ENCODE data around the gene CARD11.

DNA sequence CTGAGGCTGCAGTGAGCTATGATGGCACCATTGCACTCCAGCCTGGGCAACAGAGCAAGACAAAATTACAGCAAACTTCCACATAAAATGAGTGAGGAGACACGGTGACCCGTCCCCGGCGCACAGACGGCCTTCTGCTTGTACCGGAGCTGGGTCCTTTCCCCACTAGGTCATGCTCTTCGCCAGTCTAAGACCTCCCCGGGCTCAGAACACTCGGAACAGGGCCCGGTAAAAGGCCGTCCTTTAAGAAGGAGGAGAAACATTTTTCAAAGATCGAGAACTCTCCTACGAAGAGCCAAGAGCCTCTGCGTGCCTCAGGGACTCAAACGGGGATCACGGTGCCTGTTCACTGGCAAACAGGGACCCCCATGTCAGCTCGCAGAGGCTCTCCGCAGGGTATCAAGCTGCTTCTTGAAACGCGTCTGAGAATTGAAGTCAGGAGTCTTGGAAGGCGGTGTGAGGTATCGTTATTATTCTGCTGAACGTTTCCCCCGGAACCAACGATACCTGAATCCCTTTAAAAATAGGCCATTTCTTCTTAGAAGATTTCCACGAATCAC, 9.0 kb downstream of the CARD11 start:
- TF ChIP-seq, protein P1, sequence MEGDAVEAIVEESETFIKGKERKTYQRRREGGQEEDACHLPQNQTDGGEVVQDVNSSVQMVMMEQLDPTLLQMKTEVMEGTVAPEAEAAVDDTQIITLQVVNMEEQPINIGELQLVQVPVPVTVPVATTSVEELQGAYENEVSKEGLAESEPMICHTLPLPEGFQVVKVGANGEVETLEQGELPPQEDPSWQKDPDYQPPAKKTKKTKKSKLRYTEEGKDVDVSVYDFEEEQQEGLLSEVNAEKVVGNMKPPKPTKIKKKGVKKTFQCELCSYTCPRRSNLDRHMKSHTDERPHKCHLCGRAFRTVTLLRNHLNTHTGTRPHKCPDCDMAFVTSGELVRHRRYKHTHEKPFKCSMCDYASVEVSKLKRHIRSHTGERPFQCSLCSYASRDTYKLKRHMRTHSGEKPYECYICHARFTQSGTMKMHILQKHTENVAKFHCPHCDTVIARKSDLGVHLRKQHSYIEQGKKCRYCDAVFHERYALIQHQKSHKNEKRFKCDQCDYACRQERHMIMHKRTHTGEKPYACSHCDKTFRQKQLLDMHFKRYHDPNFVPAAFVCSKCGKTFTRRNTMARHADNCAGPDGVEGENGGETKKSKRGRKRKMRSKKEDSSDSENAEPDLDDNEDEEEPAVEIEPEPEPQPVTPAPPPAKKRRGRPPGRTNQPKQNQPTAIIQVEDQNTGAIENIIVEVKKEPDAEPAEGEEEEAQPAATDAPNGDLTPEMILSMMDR (conservative IDR thresholded peaks at IDR 0.05; ENCODE audit: low read length), result no peak
- TF ChIP-seq EZH2phosphoT487 (IDR thresholded peaks at IDR 0.05; ENCODE audit: borderline replicate concordance), result no peak
